Ectodermal cell (in vitro differentiated cells): ENCODE results near the gene CCDC57.
"Not testable (repeated sequence)": the region's sequence is repeated elsewhere in the genome, so short reads cannot be mapped to it uniquely, and the experiment has no call there.

Experiments
- H3K27ac ChIP-seq: 2 replicates; pipeline ENCODE4 v1.7.0; 2013; ENCODE audit warnings: mild to moderate bottlenecking, low read depth, low read length; ENCODE audit not compliant: insufficient read depth, poor library complexity, severe bottlenecking
- H3K27me3 ChIP-seq: 2 replicates; pipeline ENCODE4 v1.7.0; 2013; ENCODE audit warnings: mild to moderate bottlenecking, low read length; ENCODE audit not compliant: insufficient read depth, control insufficient read depth, poor library complexity, severe bottlenecking
- H3K36me3 ChIP-seq: one replicate; pipeline ENCODE4 v1.7.0; 2013; ENCODE audit warnings: low read length; ENCODE audit not compliant: control insufficient read depth, insufficient read depth
- H3K4me1 ChIP-seq: one replicate; pipeline ENCODE4 v1.7.0; 2013; ENCODE audit warnings: low read length; ENCODE audit not compliant: control insufficient read depth, insufficient read depth
- H3K4me3 ChIP-seq: 2 replicates; pipeline ENCODE4 v1.7.0; 2013; ENCODE audit warnings: low read depth, low read length, control low read depth; ENCODE audit not compliant: insufficient read depth
- H3K9me3 ChIP-seq: 2 replicates; pipeline ENCODE4 v1.7.0; 2013; ENCODE audit warnings: mild to moderate bottlenecking, low read length, moderate library complexity; ENCODE audit not compliant: control insufficient read depth
- WGBS, 2 experiments: methylation state at CpG; one replicate each; pipeline ENCODE4 v1.1.7; 2013; ENCODE audit warnings: missing lambda C conversion rate in 2 of 2; 5-methylcytosine and 5-hydroxymethylcytosine counted together

The CCDC57 gene

GRCh38 chr17:82152114-82152513, 60.5 kb downstream of the CCDC57 start:
- no peaks in the 10 kb centered on the region for H3K27me3 ChIP-seq
- H3K9me3 ChIP-seq = no peaks in the 10 kb centered on the region
- H3K4me3 ChIP-seq = no peak overlapping the region
- no peaks in the 10 kb centered on the region for H3K4me1 ChIP-seq
- 88 to 92% methylated on average over 5 of the region's 5 CpGs for WGBS, 2 experiments
- no peaks in the 10 kb centered on the region for H3K36me3 ChIP-seq
- no peak overlapping the region for H3K27ac ChIP-seq

DNA sequence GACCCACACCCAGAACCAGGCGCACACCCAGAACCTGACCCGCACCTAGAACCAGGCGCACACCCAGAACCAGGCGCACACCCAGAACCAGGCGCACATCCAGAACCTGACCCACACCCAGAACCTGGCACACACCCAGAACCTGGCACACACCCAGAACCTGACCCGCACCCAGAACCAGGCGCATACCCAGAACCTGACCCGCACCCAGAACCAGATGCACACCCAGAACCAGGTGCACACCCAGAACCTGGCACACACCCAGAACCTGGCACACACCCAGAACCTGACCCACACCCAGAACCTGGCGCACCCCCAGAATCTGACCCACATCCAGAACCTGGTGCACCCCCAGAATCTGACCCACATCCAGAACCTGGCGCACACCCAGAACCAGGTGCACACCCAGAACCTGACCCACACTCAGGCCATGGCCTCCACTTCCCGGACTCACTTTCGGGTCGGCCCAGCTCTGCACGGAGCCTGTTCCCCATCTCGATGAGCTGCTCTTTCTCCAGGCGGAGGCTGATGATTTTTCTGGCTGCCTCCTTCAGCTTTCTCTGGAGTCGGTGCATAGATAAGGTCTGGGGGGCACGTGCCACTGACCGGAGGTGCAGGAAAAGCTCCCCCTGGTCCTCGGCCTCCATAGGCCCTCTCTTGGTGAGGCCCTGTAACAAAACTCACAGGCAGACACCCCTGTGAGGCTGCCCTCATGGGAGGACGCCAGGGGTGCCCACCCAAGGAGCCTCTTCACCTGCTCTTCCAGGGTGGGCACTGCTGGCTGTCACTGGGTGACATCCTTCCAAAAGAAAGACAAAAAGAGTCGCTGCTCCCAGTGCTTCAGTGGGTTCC, 61.3 kb downstream of the CCDC57 start:
- H3K9me3 ChIP-seq = no peaks in the 10 kb centered on the region
- no peaks in the 10 kb centered on the region for H3K36me3 ChIP-seq
- no peak overlapping the region for H3K27ac ChIP-seq
- no peaks in the 10 kb centered on the region for H3K27me3 ChIP-seq
- no peaks in the 10 kb centered on the region for H3K4me1 ChIP-seq
- no peak overlapping the region for H3K4me3 ChIP-seq
- WGBS, 2 experiments = 82 to 85% methylated on average over 19 to 20 of the region's 22 CpGs

GRCh38 chr17:82149401-82150099, 63.1 kb downstream of the CCDC57 start:
- H3K4me3 ChIP-seq = no peak overlapping the region
- H3K27me3 ChIP-seq = no peaks in the 10 kb centered on the region
- 88 to 89% methylated on average over 27 of the region's 27 CpGs for WGBS, 2 experiments
- H3K4me1 ChIP-seq = no peaks in the 10 kb centered on the region
- H3K36me3 ChIP-seq = no peaks in the 10 kb centered on the region
- no peaks in the 10 kb centered on the region for H3K9me3 ChIP-seq
- no peak overlapping the region for H3K27ac ChIP-seq

- 90 to 92% methylated on average over 1 of the region's 2 CpGs for WGBS, 2 experiments
- Histone ChIP-seq H3K27ac (no peak overlapping the region), H3K9me3 (no peaks in the 10 kb centered on the region), H3K4me3 (no peak overlapping the region), H3K27me3 (no peaks in the 10 kb centered on the region), H3K4me1 (no peaks in the 10 kb centered on the region), H3K36me3 (no peaks in the 10 kb centered on the region)
Measured at GRCh38 chr17:82148997-82149396, 63.6 kb downstream of the CCDC57 start.

- Histone ChIP-seq H3K36me3 (no peaks in the 10 kb centered on the region), H3K4me3 (no peak overlapping the region), H3K27me3 (no peaks in the 10 kb centered on the region), H3K27ac (no peak overlapping the region), H3K4me1 (no peaks in the 10 kb centered on the region), H3K9me3 (no peaks in the 10 kb centered on the region)
- WGBS, 2 experiments = 92 to 94% methylated on average over 1 of the region's 1 CpG
Measured at GRCh38 chr17:82148011-82148410, 64.6 kb downstream of the CCDC57 start.

DNA sequence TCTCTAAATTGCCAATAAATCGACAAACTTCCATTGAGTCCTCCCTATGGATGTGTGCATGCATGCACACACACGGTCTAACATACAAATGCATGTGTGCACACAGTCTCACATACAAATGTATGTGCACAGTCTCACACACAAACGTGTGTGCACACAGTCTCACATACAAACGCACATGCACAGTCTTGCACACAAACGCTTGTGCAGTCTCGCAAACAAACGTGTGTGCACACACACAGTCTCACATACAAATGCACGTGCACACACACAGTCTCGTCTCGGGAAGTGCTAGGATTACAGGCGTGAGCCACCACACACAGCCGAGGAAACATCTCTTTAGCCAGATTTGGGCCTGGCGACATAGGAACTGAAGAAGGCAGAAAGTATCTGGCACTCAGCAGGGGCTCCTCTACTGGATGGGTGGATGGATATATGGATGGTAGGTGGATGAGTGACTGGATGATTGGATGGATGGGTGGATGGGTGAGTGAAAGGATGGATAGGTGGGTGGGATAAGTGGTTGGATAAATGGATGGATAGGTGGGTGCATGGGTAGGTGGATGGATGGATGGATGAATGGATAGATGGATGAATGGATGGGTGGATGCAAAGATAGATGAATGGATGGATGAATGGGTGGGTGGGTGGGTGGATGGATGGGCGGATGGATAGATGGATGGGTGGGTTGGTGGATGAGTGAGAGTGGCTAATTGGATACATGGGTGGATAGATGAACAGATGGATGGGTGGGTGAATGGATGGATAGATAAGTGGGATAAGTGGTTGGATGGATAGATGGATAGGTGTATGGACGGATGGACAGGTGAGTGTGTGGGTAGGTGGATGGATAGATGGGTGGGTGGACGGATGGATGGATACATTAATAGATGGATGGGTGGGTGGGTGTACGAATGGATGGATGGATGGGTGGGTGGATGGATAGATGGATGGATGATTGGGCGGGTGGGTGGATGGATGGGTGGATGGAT, 65.7 kb downstream of the CCDC57 start:
- Histone ChIP-seq H3K4me1 (no peaks in the 10 kb centered on the region), H3K36me3 (no peaks in the 10 kb centered on the region), H3K27ac (no peak overlapping the region), H3K27me3 (no peaks in the 10 kb centered on the region), H3K9me3 (no peaks in the 10 kb centered on the region), H3K4me3 (no peak overlapping the region)
- WGBS, 2 experiments = 83 to 84% methylated on average over 18 of the region's 18 CpGs

DNA sequence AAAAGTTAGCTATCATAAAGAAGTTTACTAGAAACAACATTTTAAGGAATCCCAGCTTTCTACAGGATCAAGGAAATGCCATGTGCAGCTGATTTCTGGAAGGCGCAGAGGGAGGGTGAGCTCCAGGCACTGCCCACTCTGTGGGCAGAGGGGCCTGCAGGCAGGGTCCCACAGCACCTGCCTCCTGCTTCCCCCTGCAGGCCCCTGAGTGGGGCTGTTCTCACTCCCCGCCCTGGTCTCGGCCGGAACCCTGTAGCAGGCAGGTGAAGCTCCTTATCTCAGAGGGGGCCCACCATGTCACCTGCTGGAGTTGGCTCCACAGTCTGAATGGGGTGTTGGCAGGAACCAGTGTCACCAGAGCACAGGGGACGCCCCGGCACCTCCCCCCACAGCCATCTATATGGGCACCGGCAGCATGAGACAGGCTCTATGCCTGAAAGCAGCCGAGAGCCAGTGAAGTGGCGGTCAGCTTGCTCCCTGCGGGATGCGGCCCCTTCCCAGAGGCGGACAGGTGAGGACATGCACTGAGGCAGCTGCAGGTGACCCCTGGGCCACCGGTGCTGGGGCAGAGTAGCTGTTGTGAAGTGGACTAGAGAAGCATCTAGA, 67.0 kb downstream of the CCDC57 start:
- Histone ChIP-seq H3K9me3 (no peaks in the 10 kb centered on the region), H3K4me3 (no peak overlapping the region), H3K4me1 (no peaks in the 10 kb centered on the region), H3K27ac (no peak overlapping the region), H3K36me3 (no peaks in the 10 kb centered on the region), H3K27me3 (no peaks in the 10 kb centered on the region)
- WGBS, 2 experiments = 93 to 96% methylated on average over 13 of the region's 13 CpGs

DNA sequence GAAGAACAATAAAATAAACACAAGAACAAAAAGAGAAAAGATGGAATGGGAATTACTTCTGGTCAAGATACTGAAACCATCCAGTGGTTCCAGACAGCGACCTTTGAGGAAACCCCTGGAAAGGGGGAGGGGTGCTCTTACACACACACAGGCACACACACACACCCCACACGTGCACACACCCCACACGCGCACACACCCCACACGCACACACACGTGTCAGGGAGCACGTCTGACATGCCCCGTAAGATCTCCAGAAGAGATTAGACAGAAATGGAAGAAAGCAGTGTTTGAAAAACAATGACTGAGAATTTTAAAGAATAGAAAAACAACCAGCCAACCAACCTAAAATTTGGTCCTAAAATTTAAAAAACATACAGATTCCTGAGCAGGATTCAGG, 69.3 kb downstream of the CCDC57 start:
- Histone ChIP-seq H3K9me3 (no peaks in the 10 kb centered on the region), H3K27ac (no peak overlapping the region), H3K4me3 (no peak overlapping the region), H3K36me3 (no peaks in the 10 kb centered on the region), H3K27me3 (no peaks in the 10 kb centered on the region), H3K4me1 (no peaks in the 10 kb centered on the region)
- WGBS, 2 experiments = 94 to 98% methylated on average over 8 of the region's 8 CpGs

GRCh38 chr17:82139961-82140360, 72.7 kb downstream of the CCDC57 start:
- H3K27me3 ChIP-seq, H3K36me3 ChIP-seq, H3K9me3 ChIP-seq, H3K4me1 ChIP-seq, H3K27ac ChIP-seq, H3K4me3 ChIP-seq: not testable (repeated sequence)
- WGBS, 2 experiments = 82 to 84% methylated on average over 10 of the region's 10 CpGs
